Peyer's patch (tissue), 4 donors: Measurements from ENCODE around the gene RAB37. TPM values are rescaled to one million over a fixed set of nuclear protein-coding genes. Genes with fewer than 3 reads are reported as not detected.

ENCODE experiments used
- DNase-seq, 3 donors: peaks; one replicate each; pipeline ENCODE4 v3.0.0-alpha.2; 2017 to 2019
- H3K27ac ChIP-seq, 4 donors: fragments of 200-600 bp; sonication (generic); one replicate each; pipeline ENCODE4 v1.5.1; 2016 to 2019
- H3K27me3 ChIP-seq, 2 donors: fragments of 200-600 bp; sonication (generic); one replicate each; pipeline ENCODE4 v1.5.1; 2019
- H3K36me3 ChIP-seq, 3 donors: fragments of 200-600 bp; sonication (generic); one replicate each; pipeline ENCODE4 v1.5.1; 2016 to 2019
- H3K4me1 ChIP-seq, 4 donors: fragments of 200-600 bp; sonication (generic); one replicate each; pipeline ENCODE4 v1.5.1; 2016 to 2019
- H3K4me3 ChIP-seq, 4 donors: fragments of 200-600 bp; sonication (generic); 1 replicate in 3 of 4; 2 replicates in 1 of 4; pipeline ENCODE4 v1.5.1; 2016 to 2019; ENCODE audit warnings: mild to moderate bottlenecking in 1 of 4
- H3K9me3 ChIP-seq, 4 donors: fragments of 200-600 bp; sonication (generic); one replicate each; pipeline ENCODE4 v1.5.1; 2016 to 2019; ENCODE audit warnings: mild to moderate bottlenecking in 1 of 4
- CTCF ChIP-seq, 6 experiments: fragments of 450-650 bp in 4 of 6; fragments of 200-600 bp in 2 of 6; sonication (generic) in 1 of 6; IDR thresholded peaks; one replicate each; pipeline ENCODE4 v1.5.1; 2017 to 2019; ENCODE audit warnings: antibody characterized with exemption in 6 of 6, mild to moderate bottlenecking in 3 of 6, moderate library complexity in 1 of 6
- POLR2A ChIP-seq, 2 donors: fragments of 450-650 bp; IDR thresholded peaks; one replicate each; pipeline ENCODE4 v1.5.1; 2017; ENCODE audit warnings: antibody characterized with exemption in 2 of 2, mild to moderate bottlenecking in 2 of 2, moderate library complexity in 2 of 2
- total RNA-seq, 4 donors: library from RNA; depleted of rRNA; stranded (reverse); fragments of >200 nt; gene quantifications; one replicate each; pipeline ENCODE4 v1.1.0, GENCODE V29; 2016

Gene RAB37
- total RNA-seq, 4 donors from 2014 or later = 1.1 to 35.5 (median 4.4) TPM

GRCh38 chr17:74763565-74764387 lies 26.7 kb downstream of the RAB37 start:
- TF ChIP-seq POLR2A (IDR thresholded peaks at IDR 0.05) = peak; percentile 79 to 89
- TF ChIP-seq CTCF (IDR thresholded peaks at IDR 0.05) = no peak
- Histone ChIP-seq H3K9me3 (no peaks in the 10 kb centered on the region), H3K36me3 (peaks cover 0 to 20% (median 0%) of the 10 kb centered on the region in 3 donors), H3K27me3 (no peaks in the 10 kb centered on the region), H3K4me3 (peak overlapping the region in 2 of 4 donors; percentile 38 to 47), H3K27ac (peak overlapping the region in 3 of 4 donors; percentile 75 to 88 (median 83)), H3K4me1 (peaks cover 18 to 84% (median 24%) of the 10 kb centered on the region in 4 donors)
- peak in 2 of 3 donors; percentile 91 for DNase-seq

- Histone ChIP-seq H3K36me3 (peaks cover 0 to 30% (median 0%) of the 10 kb centered on the region in 3 donors), H3K9me3 (no peaks in the 10 kb centered on the region), H3K4me3 (peak overlapping the region in 2 of 4 donors; percentile 36 to 47), H3K27me3 (no peaks in the 10 kb centered on the region), H3K4me1 (peaks cover 8 to 83% (median 15%) of the 10 kb centered on the region in 4 donors), H3K27ac (peak overlapping the region in 3 of 4 donors; percentile 68 to 88 (median 83))
- peak in 1 of 3 donors; percentile 41 for DNase-seq
- TF ChIP-seq POLR2A (IDR thresholded peaks at IDR 0.05) = no peak
- no peak for TF ChIP-seq CTCF (IDR thresholded peaks at IDR 0.05)
These were observed 27.8 kb downstream of the RAB37 start for GRCh38 chr17:74764751-74765286.

GRCh38 chr17:74766413-74766812 lies 29.4 kb downstream of the RAB37 start:
- Histone ChIP-seq H3K27ac (no peak overlapping the region), H3K36me3 (peaks cover 0 to 40% (median 0%) of the 10 kb centered on the region in 3 donors)
- DNase-seq = no peak

GRCh38 chr17:74767111-74767516 lies 30.1 kb downstream of the RAB37 start:
- Histone ChIP-seq H3K9me3 (no peaks in the 10 kb centered on the region), H3K4me1 (peaks cover 0 to 76% (median 4%) of the 10 kb centered on the region in 4 donors), H3K27ac (peak overlapping the region in 2 of 4 donors; percentile 48 to 86), H3K27me3 (no peaks in the 10 kb centered on the region), H3K36me3 (peaks cover 0 to 47% (median 0%) of the 10 kb centered on the region in 3 donors), H3K4me3 (no peak overlapping the region)
- DNase-seq = no peak
- TF ChIP-seq CTCF (IDR thresholded peaks at IDR 0.05) (no peak), POLR2A (IDR thresholded peaks at IDR 0.05) (no peak)

More at GRCh38 chr17:74766413-74766812, 29.4 kb downstream of the RAB37 start:
- H3K4me1 ChIP-seq = peaks cover 0 to 82% (median 4%) of the 10 kb centered on the region in 4 donors
- H3K4me3 ChIP-seq = no peak overlapping the region
- TF ChIP-seq CTCF (IDR thresholded peaks at IDR 0.05) (no peak), POLR2A (IDR thresholded peaks at IDR 0.05) (no peak)
- H3K9me3 ChIP-seq = no peaks in the 10 kb centered on the region
- no peaks in the 10 kb centered on the region for H3K27me3 ChIP-seq

GRCh38 chr17:74768069-74768762 lies 31.2 kb downstream of the RAB37 start:
- peaks cover 0 to 58% (median 0%) of the 10 kb centered on the region in 3 donors for H3K36me3 ChIP-seq
- H3K4me1 ChIP-seq = peaks cover 0 to 72% (median 4%) of the 10 kb centered on the region in 4 donors
- no peak for TF ChIP-seq POLR2A (IDR thresholded peaks at IDR 0.05)
- TF ChIP-seq CTCF (IDR thresholded peaks at IDR 0.05) = no peak
- H3K4me3 ChIP-seq = no peak overlapping the region
- no peaks in the 10 kb centered on the region for H3K9me3 ChIP-seq
- peak overlapping the region in 2 of 4 donors; percentile 48 to 86 for H3K27ac ChIP-seq
- peak in 1 of 3 donors; percentile 49 for DNase-seq
- H3K27me3 ChIP-seq = no peaks in the 10 kb centered on the region
